Measurements from ENCODE around the gene SEMA7A.

DNA sequence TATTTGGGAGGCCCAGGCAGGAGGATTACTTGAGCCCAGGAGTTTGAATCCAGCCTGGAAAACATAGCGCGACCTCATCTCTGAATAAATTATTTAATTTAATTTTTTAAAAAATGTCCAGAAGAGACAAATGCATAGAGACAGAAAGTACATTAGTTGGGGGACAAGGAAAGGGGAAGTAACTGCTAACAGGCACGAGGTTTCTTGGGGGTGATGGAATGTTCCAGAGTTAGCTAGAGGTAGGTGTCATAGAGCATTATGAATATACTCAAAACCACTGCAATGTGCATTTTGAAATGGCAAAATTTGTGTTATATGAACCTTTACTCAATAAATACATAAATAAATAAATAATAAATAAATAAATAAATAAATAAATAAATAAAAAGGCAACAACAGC is 34.7 kb downstream of the SEMA7A start:
- TF ChIP-seq, protein P1, sequence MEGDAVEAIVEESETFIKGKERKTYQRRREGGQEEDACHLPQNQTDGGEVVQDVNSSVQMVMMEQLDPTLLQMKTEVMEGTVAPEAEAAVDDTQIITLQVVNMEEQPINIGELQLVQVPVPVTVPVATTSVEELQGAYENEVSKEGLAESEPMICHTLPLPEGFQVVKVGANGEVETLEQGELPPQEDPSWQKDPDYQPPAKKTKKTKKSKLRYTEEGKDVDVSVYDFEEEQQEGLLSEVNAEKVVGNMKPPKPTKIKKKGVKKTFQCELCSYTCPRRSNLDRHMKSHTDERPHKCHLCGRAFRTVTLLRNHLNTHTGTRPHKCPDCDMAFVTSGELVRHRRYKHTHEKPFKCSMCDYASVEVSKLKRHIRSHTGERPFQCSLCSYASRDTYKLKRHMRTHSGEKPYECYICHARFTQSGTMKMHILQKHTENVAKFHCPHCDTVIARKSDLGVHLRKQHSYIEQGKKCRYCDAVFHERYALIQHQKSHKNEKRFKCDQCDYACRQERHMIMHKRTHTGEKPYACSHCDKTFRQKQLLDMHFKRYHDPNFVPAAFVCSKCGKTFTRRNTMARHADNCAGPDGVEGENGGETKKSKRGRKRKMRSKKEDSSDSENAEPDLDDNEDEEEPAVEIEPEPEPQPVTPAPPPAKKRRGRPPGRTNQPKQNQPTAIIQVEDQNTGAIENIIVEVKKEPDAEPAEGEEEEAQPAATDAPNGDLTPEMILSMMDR (IDR thresholded peaks at IDR 0.05; ENCODE audit: low read length): no peak
- TF ChIP-seq EZH2phosphoT487 (IDR thresholded peaks at IDR 0.05; ENCODE audit: low read length) (no peak), EZH2 (optimal IDR thresholded peaks at IDR 0.05; ENCODE audit: low read depth, low read length) (no peak)
